Brain microvascular endothelial cell (primary cell): Measurements from ENCODE around the gene PCLO.

ENCODE experiments used
- DNase-seq: peaks from one replicate; pipeline ENCODE4 v3.0.0-alpha.2; 2020
- H3K27ac ChIP-seq: fragments of 250-450 bp; sonication (Bioruptor Pico); 2 replicates; pipeline ENCODE4 v1.5.1; 2020; ENCODE audit warnings: mild to moderate bottlenecking, moderate library complexity
- H3K27me3 ChIP-seq: fragments of 250-450 bp; sonication (Bioruptor Pico); replicated peaks from 2 replicates; pipeline ENCODE4 v1.5.1; 2020; ENCODE audit warnings: mild to moderate bottlenecking
- H3K36me3 ChIP-seq: fragments of 250-450 bp; sonication (Bioruptor Pico); replicated peaks from 2 replicates; pipeline ENCODE4 v1.5.1; 2020; ENCODE audit warnings: mild to moderate bottlenecking
- H3K4me3 ChIP-seq: 2 replicates; pipeline ENCODE4 v1.5.1; 2011; ENCODE audit warnings: low read depth, mild to moderate bottlenecking, control low read depth, low read length, moderate library complexity
- in situ Hi-C: cut with HindIII; loops from 2 replicates; pipeline ENCODE4 v1.10.0; 2017; ENCODE audit warnings: low sequenced_read_pairs, low pct_ligation_motif_present
- TF ChIP-seq, protein P1 (sequence below): IDR thresholded peaks from 2 replicates; pipeline ENCODE4 v1.5.1; 2011; ENCODE audit warnings: low read depth, mild to moderate bottlenecking, moderate library complexity, low read length, control low read depth, inconsistent platforms; ENCODE audit errors: missing control alignments

The PCLO gene

DNA sequence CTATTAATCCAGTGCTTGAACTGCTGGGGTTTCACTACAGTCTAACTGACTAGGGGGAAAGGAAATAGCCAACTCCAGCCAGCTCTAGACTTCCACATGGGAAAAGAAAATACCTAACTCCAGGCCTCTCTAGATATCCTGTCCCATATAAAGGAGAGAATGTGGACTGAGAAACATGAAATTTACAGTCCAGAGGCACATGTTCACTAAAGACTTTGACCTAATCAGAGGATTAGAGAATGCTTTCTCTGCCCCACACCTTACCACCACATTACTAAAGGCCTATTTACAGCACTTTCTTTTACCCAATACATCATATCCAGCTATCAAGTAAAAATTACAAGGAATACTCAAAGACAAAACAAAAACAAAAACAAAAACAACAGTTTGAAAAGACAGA, 164.2 kb downstream of the PCLO start:
- no peak for DNase-seq
- in situ Hi-C loops: no loop called here
- no peaks in the 10 kb centered on the region for H3K36me3 ChIP-seq
- no peaks in the 10 kb centered on the region for H3K27me3 ChIP-seq
- TF ChIP-seq, protein P1, sequence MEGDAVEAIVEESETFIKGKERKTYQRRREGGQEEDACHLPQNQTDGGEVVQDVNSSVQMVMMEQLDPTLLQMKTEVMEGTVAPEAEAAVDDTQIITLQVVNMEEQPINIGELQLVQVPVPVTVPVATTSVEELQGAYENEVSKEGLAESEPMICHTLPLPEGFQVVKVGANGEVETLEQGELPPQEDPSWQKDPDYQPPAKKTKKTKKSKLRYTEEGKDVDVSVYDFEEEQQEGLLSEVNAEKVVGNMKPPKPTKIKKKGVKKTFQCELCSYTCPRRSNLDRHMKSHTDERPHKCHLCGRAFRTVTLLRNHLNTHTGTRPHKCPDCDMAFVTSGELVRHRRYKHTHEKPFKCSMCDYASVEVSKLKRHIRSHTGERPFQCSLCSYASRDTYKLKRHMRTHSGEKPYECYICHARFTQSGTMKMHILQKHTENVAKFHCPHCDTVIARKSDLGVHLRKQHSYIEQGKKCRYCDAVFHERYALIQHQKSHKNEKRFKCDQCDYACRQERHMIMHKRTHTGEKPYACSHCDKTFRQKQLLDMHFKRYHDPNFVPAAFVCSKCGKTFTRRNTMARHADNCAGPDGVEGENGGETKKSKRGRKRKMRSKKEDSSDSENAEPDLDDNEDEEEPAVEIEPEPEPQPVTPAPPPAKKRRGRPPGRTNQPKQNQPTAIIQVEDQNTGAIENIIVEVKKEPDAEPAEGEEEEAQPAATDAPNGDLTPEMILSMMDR: no peak
- no peak overlapping the region for H3K4me3 ChIP-seq
- no peak overlapping the region for H3K27ac ChIP-seq

DNA sequence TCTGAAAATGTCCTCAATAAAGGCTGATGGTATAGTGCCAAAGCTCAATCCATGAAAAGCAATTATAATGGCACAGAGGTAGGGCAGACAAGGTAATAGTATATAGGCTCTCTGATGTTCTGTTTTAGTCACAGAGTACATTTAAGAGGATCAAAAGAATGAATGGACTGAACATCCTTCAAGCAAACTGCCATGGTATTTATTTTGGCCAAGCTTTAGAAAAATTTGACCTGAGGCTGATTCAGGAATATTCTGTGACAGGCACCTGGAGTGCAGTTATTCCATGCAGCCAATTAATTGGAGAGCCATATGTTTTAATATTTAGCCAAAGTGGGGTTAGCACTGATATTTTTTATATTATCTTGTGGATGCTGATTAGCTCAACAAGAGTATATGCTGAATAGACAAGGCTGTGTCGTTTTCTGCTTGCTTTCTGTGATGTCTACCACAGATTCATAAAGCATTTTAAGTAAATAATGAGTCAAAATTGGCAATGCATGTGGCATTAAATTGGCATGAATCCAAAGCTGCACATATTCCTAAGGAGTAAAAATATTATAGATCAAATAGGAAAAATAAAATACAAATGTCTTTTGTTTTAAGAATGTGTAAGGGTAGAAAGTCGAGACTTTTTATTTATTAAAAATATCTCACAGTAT, 177.4 kb downstream of the PCLO start:
- TF ChIP-seq, protein P1: no peak
- H3K27me3 ChIP-seq: no peaks in the 10 kb centered on the region
- no peaks in the 10 kb centered on the region for H3K36me3 ChIP-seq
- no peak overlapping the region for H3K4me3 ChIP-seq
- H3K27ac ChIP-seq: no peak overlapping the region
- in situ Hi-C loops: no loop called here
- DNase-seq: no peak

DNA sequence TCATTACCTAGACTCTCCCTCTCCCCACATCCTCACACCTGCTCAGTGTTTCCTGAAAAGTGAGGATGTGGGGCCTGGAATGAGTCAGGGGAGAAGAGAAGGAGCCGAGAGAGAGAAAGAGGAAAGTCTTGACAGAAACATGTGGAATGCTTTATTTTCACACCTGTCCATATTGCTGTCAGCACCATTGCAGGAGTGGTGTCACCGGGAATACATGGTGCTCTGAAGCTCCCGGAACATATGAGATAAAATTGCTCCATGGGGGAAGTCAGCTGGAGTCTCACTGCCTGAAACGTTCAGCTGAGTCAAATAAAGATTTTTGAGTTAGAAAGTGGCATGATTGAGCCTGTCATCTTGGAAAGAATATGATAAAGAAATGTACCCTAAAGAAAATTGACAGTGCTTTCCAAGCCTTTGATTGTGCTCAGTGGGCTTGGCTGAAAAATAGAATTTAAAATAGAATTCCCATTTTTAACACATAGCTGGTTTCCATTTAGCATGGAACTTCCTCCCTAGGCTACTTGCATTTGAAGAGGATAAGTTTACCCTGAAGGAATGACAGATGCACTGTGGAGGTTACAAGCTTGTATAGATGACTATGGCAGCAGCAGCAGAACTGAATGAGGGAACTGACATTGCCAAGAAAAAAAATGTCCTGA, 182.4 kb downstream of the PCLO start:
- Histone ChIP-seq H3K27ac (no peak overlapping the region), H3K4me3 (no peak overlapping the region), H3K36me3 (no peaks in the 10 kb centered on the region), H3K27me3 (no peaks in the 10 kb centered on the region)
- in situ Hi-C loops: no loop called here
- TF ChIP-seq, protein P1: no peak
- no peak for DNase-seq

DNA sequence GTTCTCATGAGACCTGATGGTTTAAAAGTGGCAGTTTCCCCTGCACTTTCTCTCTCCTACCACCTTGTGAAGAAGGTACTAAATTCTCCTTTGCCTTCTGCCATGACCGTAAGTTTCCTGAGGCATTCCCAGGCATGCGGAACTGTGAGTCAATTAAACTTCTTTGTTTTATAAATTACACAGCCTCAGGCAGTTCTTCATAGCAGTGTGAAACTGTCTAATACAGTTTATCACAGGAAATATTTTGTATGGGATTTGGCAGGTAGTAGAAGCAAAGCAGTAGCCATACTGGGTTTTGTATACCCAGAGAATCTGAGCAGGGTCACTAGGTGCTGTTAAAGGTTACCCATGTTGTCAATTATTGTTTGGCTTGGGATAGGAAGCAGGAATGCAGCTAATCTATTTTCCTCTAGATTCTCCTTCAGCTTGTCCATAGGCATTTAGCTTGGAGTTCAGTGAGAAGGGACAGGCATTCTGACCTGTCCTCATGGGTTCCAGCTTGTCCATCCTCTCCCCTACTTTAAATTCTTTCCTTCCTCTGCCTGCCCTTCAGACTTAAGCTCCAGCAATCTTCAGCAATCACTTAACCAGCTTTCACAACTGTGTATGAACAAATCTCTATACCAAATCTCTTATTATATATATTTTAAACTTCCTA, 186.7 kb downstream of the PCLO start:
- no peak for DNase-seq
- H3K27me3 ChIP-seq: no peaks in the 10 kb centered on the region
- TF ChIP-seq, protein P1: no peak
- H3K36me3 ChIP-seq: no peaks in the 10 kb centered on the region
- in situ Hi-C loops: no loop called here
- no peak overlapping the region for H3K4me3 ChIP-seq
- H3K27ac ChIP-seq: no peak overlapping the region

DNA sequence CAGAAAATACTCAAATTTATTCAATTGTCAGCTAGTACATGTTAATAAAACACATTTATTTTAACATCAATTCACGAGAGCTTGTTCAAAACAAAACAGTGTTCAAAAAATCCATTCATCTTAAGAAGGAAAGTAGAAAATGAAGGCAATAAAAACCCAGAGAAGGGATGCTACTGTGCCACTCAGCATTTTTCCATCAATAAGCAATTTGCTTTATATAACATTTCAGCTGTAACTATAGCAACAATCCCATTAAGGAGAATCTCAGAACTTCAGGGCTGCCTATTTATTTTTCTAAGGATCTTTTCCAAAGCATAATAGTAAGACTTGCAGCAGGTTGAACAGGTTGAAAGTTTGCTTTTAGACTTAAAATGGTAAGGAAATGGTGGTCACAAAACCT, 190.5 kb downstream of the PCLO start:
- H3K27me3 ChIP-seq: no peaks in the 10 kb centered on the region
- H3K4me3 ChIP-seq: no peak overlapping the region
- TF ChIP-seq, protein P1: no peak
- no peaks in the 10 kb centered on the region for H3K36me3 ChIP-seq
- in situ Hi-C loops: no loop called here
- DNase-seq: no peak
- H3K27ac ChIP-seq: no peak overlapping the region
